Measurements from ENCODE around the gene CMC2.
A peak's percentile ranks its signal among the peaks of the same experiment; 100 is the strongest.

CMC2 gene

GRCh38 chr16:80982646-80983045, 24.0 kb downstream of the CMC2 start:
- no peak for DNase-seq (ENCODE audit: low read depth, low spot score)

GRCh38 chr16:80981103-80981502, 25.6 kb downstream of the CMC2 start:
- DNase-seq (ENCODE audit: low read depth, low spot score): no peak
- no peak overlapping the region for H3K27ac ChIP-seq

More at GRCh38 chr16:80982646-80983045, 24.0 kb downstream of the CMC2 start:
- no peak overlapping the region for H3K27ac ChIP-seq

- H3K27ac ChIP-seq: no peak overlapping the region
- no peak for DNase-seq (ENCODE audit: low read depth, low spot score)
Measured at GRCh38 chr16:80976946-80977345, 29.7 kb downstream of the CMC2 start.

GRCh38 chr16:80974649-80975376, 31.9 kb downstream of the CMC2 start:
- DNase-seq (ENCODE audit: low read depth, low spot score): no peak
- H3K27ac ChIP-seq: peak overlapping the region; percentile 23

- DNase-seq (ENCODE audit: low read depth, low spot score): peak; percentile 46
- H3K27ac ChIP-seq: peak overlapping the region; percentile 23
Measured at GRCh38 chr16:80973991-80974390, 32.7 kb downstream of the CMC2 start.

GRCh38 chr16:80972611-80973010, 34.1 kb downstream of the CMC2 start:
- no peak for DNase-seq (ENCODE audit: low read depth, low spot score)

GRCh38 chr16:80971819-80972218, 34.9 kb downstream of the CMC2 start:
- DNase-seq (ENCODE audit: low read depth, low spot score): no peak
- H3K27ac ChIP-seq: no peak overlapping the region

More at GRCh38 chr16:80972611-80973010, 34.1 kb downstream of the CMC2 start:
- no peak overlapping the region for H3K27ac ChIP-seq

- peak overlapping the region; percentile 19 for H3K27ac ChIP-seq
- DNase-seq (ENCODE audit: low read depth, low spot score): no peak
Measured at GRCh38 chr16:80969114-80969484, 37.6 kb downstream of the CMC2 start.

GRCh38 chr16:80968386-80969113, 38.1 kb downstream of the CMC2 start:
- H3K27ac ChIP-seq: peak overlapping the region; percentile 19
- DNase-seq (ENCODE audit: low read depth, low spot score): peak; percentile 22

GRCh38 chr16:80966617-80967016, 40.1 kb downstream of the CMC2 start:
- peak overlapping the region; percentile 39 for H3K27ac ChIP-seq

GRCh38 chr16:80964351-80964750, 42.3 kb downstream of the CMC2 start:
- no peak overlapping the region for H3K27ac ChIP-seq
- DNase-seq (ENCODE audit: low read depth, low spot score): no peak

More at GRCh38 chr16:80966617-80967016, 40.1 kb downstream of the CMC2 start:
- DNase-seq (ENCODE audit: low read depth, low spot score): no peak

- H3K27ac ChIP-seq: no peak overlapping the region
- no peak for DNase-seq (ENCODE audit: low read depth, low spot score)
Measured at GRCh38 chr16:80962879-80963278, 43.8 kb downstream of the CMC2 start.

GRCh38 chr16:80958284-80958683, 48.4 kb downstream of the CMC2 start:
- H3K27ac ChIP-seq: no peak overlapping the region
- DNase-seq (ENCODE audit: low read depth, low spot score): no peak

GRCh38 chr16:80954985-80955384, 51.7 kb downstream of the CMC2 start:
- DNase-seq (ENCODE audit: low read depth, low spot score): peak; percentile 41
- H3K27ac ChIP-seq: no peak overlapping the region

GRCh38 chr16:80948886-80949493, 57.7 kb downstream of the CMC2 start:
- no peak overlapping the region for H3K27ac ChIP-seq
- DNase-seq (ENCODE audit: low read depth, low spot score): no peak

GRCh38 chr16:80947708-80948625, 58.7 kb downstream of the CMC2 start:
- DNase-seq (ENCODE audit: low read depth, low spot score): no peak
- H3K27ac ChIP-seq: peak overlapping the region; percentile 19

GRCh38 chr16:80947239-80947638, 59.4 kb downstream of the CMC2 start:
- DNase-seq (ENCODE audit: low read depth, low spot score): no peak
- H3K27ac ChIP-seq: no peak overlapping the region

- no peak overlapping the region for H3K27ac ChIP-seq
- DNase-seq (ENCODE audit: low read depth, low spot score): no peak
Measured at GRCh38 chr16:80946481-80946880, 60.2 kb downstream of the CMC2 start.

- H3K27ac ChIP-seq: no peak overlapping the region
- DNase-seq (ENCODE audit: low read depth, low spot score): no peak
Measured at GRCh38 chr16:80940069-80940856, 66.4 kb downstream of the CMC2 start.
